ENCODE results near the gene IPPK. TPM values are rescaled to one million over a fixed set of nuclear protein-coding genes. Genes with fewer than 3 reads are reported as not detected.
A peak's percentile ranks its signal among the peaks of the same experiment; 100 is the strongest.
"Not testable (repeated sequence)": the region's sequence is repeated elsewhere in the genome, so short reads cannot be mapped to it uniquely, and the experiment has no call there.

IPPK gene
- total RNA-seq, 1 donor from 2014 or later, result 10.0 TPM

DNA sequence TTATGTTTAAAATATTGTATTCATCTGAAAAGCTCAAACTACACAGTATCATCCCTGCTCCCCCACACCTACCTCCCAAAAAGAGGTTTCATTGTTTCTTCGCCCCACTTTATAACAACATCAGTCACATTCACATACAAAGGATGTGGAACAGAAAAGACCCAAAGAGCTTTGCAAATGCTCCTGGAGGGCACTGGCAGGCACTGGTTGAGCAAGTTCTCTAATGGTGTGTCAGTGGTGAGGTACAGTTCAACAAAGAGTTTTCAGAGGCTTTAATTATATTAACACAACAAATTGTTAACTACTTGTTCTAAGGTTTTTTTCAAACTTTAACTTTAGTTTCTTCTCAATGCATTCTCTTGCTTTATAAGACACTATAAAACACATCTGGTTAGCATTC, 80.0 kb downstream of the IPPK start:
- Mint-ChIP-seq H3K4me3 (no peak overlapping the region), H3K4me1 (peaks cover 17% of the 10 kb centered on the region), H3K36me3 (peaks cover 7% of the 10 kb centered on the region), H3K27ac (peak overlapping the region; percentile 54), H3K9me3 (peaks cover 15% of the 10 kb centered on the region), H3K27me3 (ENCODE audit: low read depth) (no peaks in the 10 kb centered on the region)
- no peak for DNase-seq (ENCODE audit: low spot score in 2 of 2, unreplicated experiment in 2 of 2)
- TF ChIP-seq, protein P1, sequence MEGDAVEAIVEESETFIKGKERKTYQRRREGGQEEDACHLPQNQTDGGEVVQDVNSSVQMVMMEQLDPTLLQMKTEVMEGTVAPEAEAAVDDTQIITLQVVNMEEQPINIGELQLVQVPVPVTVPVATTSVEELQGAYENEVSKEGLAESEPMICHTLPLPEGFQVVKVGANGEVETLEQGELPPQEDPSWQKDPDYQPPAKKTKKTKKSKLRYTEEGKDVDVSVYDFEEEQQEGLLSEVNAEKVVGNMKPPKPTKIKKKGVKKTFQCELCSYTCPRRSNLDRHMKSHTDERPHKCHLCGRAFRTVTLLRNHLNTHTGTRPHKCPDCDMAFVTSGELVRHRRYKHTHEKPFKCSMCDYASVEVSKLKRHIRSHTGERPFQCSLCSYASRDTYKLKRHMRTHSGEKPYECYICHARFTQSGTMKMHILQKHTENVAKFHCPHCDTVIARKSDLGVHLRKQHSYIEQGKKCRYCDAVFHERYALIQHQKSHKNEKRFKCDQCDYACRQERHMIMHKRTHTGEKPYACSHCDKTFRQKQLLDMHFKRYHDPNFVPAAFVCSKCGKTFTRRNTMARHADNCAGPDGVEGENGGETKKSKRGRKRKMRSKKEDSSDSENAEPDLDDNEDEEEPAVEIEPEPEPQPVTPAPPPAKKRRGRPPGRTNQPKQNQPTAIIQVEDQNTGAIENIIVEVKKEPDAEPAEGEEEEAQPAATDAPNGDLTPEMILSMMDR (IDR thresholded peaks at IDR 0.05; ENCODE audit: unreplicated experiment), result no peak

DNA sequence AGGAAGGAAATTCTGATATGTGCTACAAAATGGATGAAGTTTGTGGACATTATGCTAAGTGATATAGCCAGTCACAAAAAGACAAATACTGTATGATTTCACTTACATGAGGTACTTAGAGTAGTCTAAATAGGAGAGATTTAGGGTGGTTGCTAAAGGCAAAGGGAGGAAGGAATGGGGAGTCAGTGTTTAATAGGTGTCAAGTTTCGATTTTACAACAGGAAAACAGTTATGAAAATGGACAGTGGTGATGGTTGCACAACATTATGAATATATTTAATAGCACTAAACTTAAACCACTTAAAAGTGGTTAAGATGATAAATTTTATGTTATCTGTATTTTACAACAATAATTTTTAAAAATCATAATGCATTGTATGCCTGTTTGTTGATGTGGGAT, 93.8 kb downstream of the IPPK start:
- peaks cover 21% of the 10 kb centered on the region for H3K9me3 Mint-ChIP-seq

DNA sequence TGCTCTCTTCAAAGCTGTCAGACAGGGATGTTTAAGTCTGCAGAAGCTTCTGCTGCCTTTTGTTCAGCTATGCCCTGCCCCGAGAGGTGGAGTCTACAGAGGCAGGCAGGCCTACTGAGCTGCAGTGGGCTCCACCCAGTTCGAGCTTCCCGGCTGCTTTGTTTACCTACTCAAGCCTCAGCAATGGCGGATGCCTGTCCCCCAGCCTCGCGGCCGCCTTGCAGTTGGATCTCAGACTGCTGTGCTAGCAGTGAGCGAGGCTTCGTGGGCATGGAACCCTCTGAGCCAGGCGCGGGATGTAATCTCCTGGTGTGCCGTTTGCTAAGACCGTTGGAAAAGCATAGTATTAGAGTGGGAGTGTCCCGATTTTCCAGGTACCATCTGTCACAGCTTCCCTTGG, 96.3 kb downstream of the IPPK start:
- H3K4me3 Mint-ChIP-seq; DNase-seq (ENCODE audit: low spot score in 2 of 2, unreplicated experiment in 2 of 2); H3K36me3 Mint-ChIP-seq; H3K27me3 Mint-ChIP-seq (ENCODE audit: low read depth); H3K4me1 Mint-ChIP-seq; H3K27ac Mint-ChIP-seq: not testable (repeated sequence)
- peaks cover 21% of the 10 kb centered on the region for H3K9me3 Mint-ChIP-seq

More for the DNA sequence above, 93.8 kb downstream of the IPPK start:
- Mint-ChIP-seq H3K27ac (no peak overlapping the region), H3K4me1 (no peaks in the 10 kb centered on the region), H3K4me3 (no peak overlapping the region), H3K27me3 (ENCODE audit: low read depth) (no peaks in the 10 kb centered on the region), H3K36me3 (peaks cover 5% of the 10 kb centered on the region)
- TF ChIP-seq, protein P1 (IDR thresholded peaks at IDR 0.05; ENCODE audit: unreplicated experiment), result no peak
- DNase-seq (ENCODE audit: low spot score in 2 of 2, unreplicated experiment in 2 of 2), result no peak

DNA sequence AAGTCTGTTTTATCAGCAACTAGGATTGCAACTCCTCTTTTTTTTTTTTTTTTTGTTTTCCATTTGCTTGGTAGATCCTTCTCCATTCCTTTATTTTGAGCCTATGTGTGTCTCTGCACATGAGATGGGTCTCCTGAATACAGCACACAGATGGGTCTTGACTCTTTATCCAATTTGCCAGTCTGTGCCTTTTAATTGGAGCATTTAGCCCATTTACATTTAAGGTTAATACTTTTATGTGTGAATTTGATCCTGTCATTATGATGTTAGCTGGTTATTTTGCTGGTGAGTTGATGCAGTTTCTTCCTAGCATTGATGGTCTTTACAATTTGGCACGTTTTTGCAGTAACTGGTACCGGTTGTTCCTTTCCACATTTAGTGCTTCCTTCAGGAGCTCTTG, 98.1 kb downstream of the IPPK start:
- H3K36me3 Mint-ChIP-seq; H3K27me3 Mint-ChIP-seq (ENCODE audit: low read depth); DNase-seq (ENCODE audit: low spot score in 2 of 2, unreplicated experiment in 2 of 2); H3K4me3 Mint-ChIP-seq; H3K27ac Mint-ChIP-seq; H3K4me1 Mint-ChIP-seq: not testable (repeated sequence)
- H3K9me3 Mint-ChIP-seq, result peaks cover 21% of the 10 kb centered on the region

DNA sequence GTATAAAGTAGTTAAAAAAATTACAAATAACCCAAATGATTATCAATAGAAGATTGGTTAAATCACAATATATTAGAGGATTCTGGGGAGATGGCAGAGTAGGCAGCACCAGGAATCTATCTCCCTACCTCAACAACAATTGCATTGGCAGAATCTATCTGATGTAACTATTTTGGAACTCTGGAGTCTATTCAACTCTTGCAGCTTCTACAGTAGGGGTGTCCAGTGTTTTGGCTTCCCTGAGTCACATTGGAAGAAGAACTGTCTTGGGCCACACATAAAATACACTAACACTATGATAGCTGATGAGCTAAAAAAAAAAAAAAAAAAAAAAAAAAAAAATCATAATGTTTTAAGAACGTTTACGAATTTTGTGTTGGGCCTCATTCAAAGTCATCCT, 104.9 kb downstream of the IPPK start:
- DNase-seq (ENCODE audit: low spot score in 2 of 2, unreplicated experiment in 2 of 2), result no peak
- no peak overlapping the region for H3K27ac Mint-ChIP-seq
- TF ChIP-seq, protein P1 (IDR thresholded peaks at IDR 0.05; ENCODE audit: unreplicated experiment), result no peak
- peaks cover 10% of the 10 kb centered on the region for H3K9me3 Mint-ChIP-seq
- H3K27me3 Mint-ChIP-seq (ENCODE audit: low read depth), result no peaks in the 10 kb centered on the region
- no peak overlapping the region for H3K4me3 Mint-ChIP-seq
- peaks cover 36% of the 10 kb centered on the region for H3K4me1 Mint-ChIP-seq
- H3K36me3 Mint-ChIP-seq, result no peaks in the 10 kb centered on the region

DNA sequence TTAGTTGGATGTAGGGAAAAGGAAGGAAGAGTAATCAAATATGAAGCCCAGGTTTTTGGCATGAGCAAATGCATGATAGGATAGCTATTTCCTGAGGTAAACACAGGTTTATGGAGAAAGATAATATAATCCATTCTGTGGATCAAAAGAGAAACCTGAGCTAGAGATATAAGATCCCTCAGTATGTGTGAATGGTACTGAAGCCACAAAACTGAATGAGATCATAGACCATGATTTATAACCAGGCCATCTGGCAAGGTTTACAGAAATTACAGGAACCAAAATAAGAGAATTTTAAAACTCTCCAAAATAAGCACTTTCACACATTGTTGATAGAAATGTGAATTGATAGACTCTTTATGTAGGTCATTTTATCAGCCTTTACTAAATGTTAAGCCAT, 105.4 kb downstream of the IPPK start:
- no peak overlapping the region for H3K4me3 Mint-ChIP-seq
- H3K9me3 Mint-ChIP-seq, result peaks cover 10% of the 10 kb centered on the region
- no peak for DNase-seq (ENCODE audit: low spot score in 2 of 2, unreplicated experiment in 2 of 2)
- H3K27ac Mint-ChIP-seq, result no peak overlapping the region
- H3K27me3 Mint-ChIP-seq (ENCODE audit: low read depth), result no peaks in the 10 kb centered on the region
- TF ChIP-seq, protein P1 (IDR thresholded peaks at IDR 0.05; ENCODE audit: unreplicated experiment), result no peak
- H3K36me3 Mint-ChIP-seq, result no peaks in the 10 kb centered on the region
- H3K4me1 Mint-ChIP-seq, result peaks cover 36% of the 10 kb centered on the region

Other genes with a start within 250 kb of the IPPK start
- gene OMD, start 245.7 kb downstream of the IPPK start, total RNA-seq, result not detected in 3 replicates
- 0.63 to 0.86 TPM (median 0.63 TPM) in 3 replicates for gene ASPN, start 187.6 kb downstream of the IPPK start, total RNA-seq
- 0.16 to 0.20 TPM in 2 of 3 replicates, not detected in the other for gene ECM2, start 134.1 kb downstream of the IPPK start, total RNA-seq
- gene BICD2, start 94.7 kb upstream of the IPPK start, total RNA-seq, result 29.4 to 30.4 TPM (median 30.2 TPM) in 3 replicates
- 12.2 to 14.2 TPM (median 13.5 TPM) in 3 replicates for gene ZNF484, start 207.9 kb upstream of the IPPK start, total RNA-seq